Trophoblast cell (in vitro differentiated cells and primary cell): ENCODE data around the gene MPP1.

Source experiments
- DNase-seq, 2 donors: peaks; one replicate each; pipeline ENCODE4 v3.0.0-alpha.2; 2016
- H2AFZ ChIP-seq: 2 replicates; pipeline ENCODE4 v1.6.1; 2013; ENCODE audit warnings: low read length, moderate library complexity, mild to moderate bottlenecking; ENCODE audit not compliant: insufficient read depth, poor library complexity
- H2AK5ac ChIP-seq: 2 replicates; pipeline ENCODE4 v1.6.1; 2013; ENCODE audit warnings: mild to moderate bottlenecking, low read length
- H2BK120ac ChIP-seq: 2 replicates; pipeline ENCODE4 v1.6.1; 2013; ENCODE audit warnings: low read length, mild to moderate bottlenecking, moderate library complexity; ENCODE audit not compliant: insufficient read depth, poor library complexity
- H2BK12ac ChIP-seq: 2 replicates; pipeline ENCODE4 v1.6.1; 2013; ENCODE audit warnings: mild to moderate bottlenecking, low read length, moderate library complexity
- H2BK5ac ChIP-seq: 2 replicates; pipeline ENCODE4 v1.6.1; 2013; ENCODE audit warnings: low read length, low read depth, moderate library complexity, mild to moderate bottlenecking; ENCODE audit not compliant: poor library complexity
- H3K14ac ChIP-seq: 2 replicates; pipeline ENCODE4 v1.6.1; 2013; ENCODE audit warnings: mild to moderate bottlenecking, low read length
- H3K18ac ChIP-seq: 2 replicates; pipeline ENCODE4 v1.6.1; 2013; ENCODE audit warnings: mild to moderate bottlenecking, low read length
- H3K23ac ChIP-seq: 2 replicates; pipeline ENCODE4 v1.6.1; 2013; ENCODE audit warnings: low read length
- H3K27ac ChIP-seq: 2 replicates; pipeline ENCODE4 v1.5.1; 2013; ENCODE audit warnings: low read depth, mild to moderate bottlenecking, inconsistent platforms, low read length, moderate library complexity
- H3K27me3 ChIP-seq: 2 replicates; pipeline ENCODE4 v1.6.1; 2013; ENCODE audit warnings: inconsistent platforms, mild to moderate bottlenecking, low read length, moderate library complexity; ENCODE audit not compliant: insufficient read depth
- H3K36me3 ChIP-seq, 2 experiments: 1 replicate in 1 of 2; 2 replicates in 1 of 2; pipeline ENCODE4 v1.6.1; 2013; ENCODE audit warnings: low read length in 2 of 2, mild to moderate bottlenecking in 2 of 2, moderate library complexity in 1 of 2; ENCODE audit not compliant: insufficient read depth in 2 of 2, control insufficient read depth in 1 of 2
- H3K4ac ChIP-seq: 2 replicates; pipeline ENCODE4 v1.6.1; 2013; ENCODE audit warnings: low read depth, mild to moderate bottlenecking, low read length, moderate library complexity
- H3K4me1 ChIP-seq, 2 experiments: 1 replicate in 1 of 2; 2 replicates in 1 of 2; pipeline ENCODE4 v1.6.1; 2013; ENCODE audit warnings: low read length in 2 of 2, mild to moderate bottlenecking in 2 of 2, moderate library complexity in 1 of 2; ENCODE audit not compliant: insufficient read depth in 2 of 2, control insufficient read depth in 1 of 2
- H3K4me2 ChIP-seq: 2 replicates; pipeline ENCODE4 v1.6.1; 2013; ENCODE audit warnings: inconsistent platforms, mild to moderate bottlenecking, low read length, moderate library complexity
- H3K4me3 ChIP-seq: 2 replicates; pipeline ENCODE4 v1.5.1; 2013; ENCODE audit warnings: mild to moderate bottlenecking, low read depth, low read length, inconsistent platforms
- H3K79me1 ChIP-seq: one replicate; pipeline ENCODE4 v1.6.1; 2013; ENCODE audit warnings: low read length
- H3K79me2 ChIP-seq: 2 replicates; pipeline ENCODE4 v1.6.1; 2013; ENCODE audit warnings: low read length, mild to moderate bottlenecking; ENCODE audit not compliant: control insufficient read depth, insufficient read depth, poor library complexity
- H3K9ac ChIP-seq: 2 replicates; pipeline ENCODE4 v1.6.1; 2013; ENCODE audit warnings: mild to moderate bottlenecking, low read length
- H3K9me3 ChIP-seq: 2 replicates; pipeline ENCODE4 v1.6.1; 2013; ENCODE audit warnings: low read depth, mild to moderate bottlenecking, control low read depth, inconsistent platforms, low read length; ENCODE audit not compliant: insufficient read depth
- H4K12ac ChIP-seq: 2 replicates; pipeline ENCODE4 v1.6.1; 2013; ENCODE audit warnings: low read depth, mild to moderate bottlenecking, low read length, moderate library complexity
- H4K8ac ChIP-seq: 2 replicates; pipeline ENCODE4 v1.6.1; 2013; ENCODE audit warnings: low read depth, mild to moderate bottlenecking, low read length, moderate library complexity
- H4K91ac ChIP-seq: one replicate; pipeline ENCODE4 v1.6.1; 2013; ENCODE audit warnings: low read depth, mild to moderate bottlenecking, low read length, moderate library complexity
- WGBS: extraction: QIAGEN DNeasy Blood & Tissue Kit; methylation state at CpG from one replicate; pipeline ENCODE4 v1.1.7; 2013; ENCODE audit warnings: missing lambda C conversion rate; ENCODE audit not compliant: insufficient read length, insufficient coverage; ENCODE audit errors: extremely low coverage; 5-methylcytosine and 5-hydroxymethylcytosine counted together

MPP1 gene

DNA sequence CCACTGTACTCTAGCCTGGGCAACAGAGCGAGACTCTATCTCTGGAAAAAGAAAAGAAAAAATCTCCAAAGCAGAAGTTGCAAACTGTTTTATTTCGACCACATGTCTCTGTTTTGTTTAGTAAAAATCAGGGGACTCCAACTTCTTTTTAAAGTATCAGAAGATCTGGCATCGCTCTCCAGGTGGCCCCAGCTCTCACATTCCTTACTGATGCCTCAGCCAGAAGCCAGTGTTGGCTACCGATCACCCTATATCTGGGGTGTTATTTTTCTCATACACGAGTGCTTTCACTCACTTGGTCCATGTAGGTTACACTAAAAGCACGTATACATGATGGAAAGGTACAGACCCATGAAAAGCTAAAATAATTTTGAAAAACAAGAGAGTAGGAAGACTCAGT, 8.3 kb downstream of the MPP1 start:
- H3K4me1 ChIP-seq = peaks cover 2 to 3% of the 10 kb centered on the region in 2 experiments
- H3K9me3 ChIP-seq = no peaks in the 10 kb centered on the region
- no peaks in the 10 kb centered on the region for H3K79me2 ChIP-seq
- H3K4me2 ChIP-seq = no peak overlapping the region
- H3K18ac ChIP-seq = no peak overlapping the region
- no peak overlapping the region for H3K23ac ChIP-seq
- H4K8ac ChIP-seq = no peak overlapping the region
- no peak for DNase-seq
- H3K36me3 ChIP-seq = no peaks in the 10 kb centered on the region
- H2BK120ac ChIP-seq = no peak overlapping the region
- H2AFZ ChIP-seq = no peak overlapping the region
- H2AK5ac ChIP-seq = no peak overlapping the region
- no peaks in the 10 kb centered on the region for H3K79me1 ChIP-seq
- H3K14ac ChIP-seq = no peak overlapping the region
- no peaks in the 10 kb centered on the region for H3K27me3 ChIP-seq
- no peak overlapping the region for H3K9ac ChIP-seq
- H3K4ac ChIP-seq = no peak overlapping the region
- H4K91ac ChIP-seq = no peak overlapping the region
- no peak overlapping the region for H4K12ac ChIP-seq
- no peak overlapping the region for H3K4me3 ChIP-seq
- H2BK5ac ChIP-seq = no peak overlapping the region
- WGBS = no CpG with 5 or more reads among the region's 6 CpGs
- no peak overlapping the region for H3K27ac ChIP-seq
- no peak overlapping the region for H2BK12ac ChIP-seq

- no peak overlapping the region for H2BK5ac ChIP-seq
- H2BK120ac ChIP-seq = no peak overlapping the region
- H3K4ac ChIP-seq = no peak overlapping the region
- no peaks in the 10 kb centered on the region for H3K27me3 ChIP-seq
- no peak overlapping the region for H3K14ac ChIP-seq
- H4K12ac ChIP-seq = no peak overlapping the region
- H3K79me1 ChIP-seq = no peaks in the 10 kb centered on the region
- no peaks in the 10 kb centered on the region for H3K9me3 ChIP-seq
- H3K27ac ChIP-seq = no peak overlapping the region
- H3K4me1 ChIP-seq = peaks cover 0 to 2% of the 10 kb centered on the region in 2 experiments
- no peak overlapping the region for H2AFZ ChIP-seq
- H3K9ac ChIP-seq = no peak overlapping the region
- DNase-seq = no peak
- no peak overlapping the region for H3K23ac ChIP-seq
- no peak overlapping the region for H4K91ac ChIP-seq
- WGBS = no CpG with 5 or more reads among the region's 2 CpGs
- no peak overlapping the region for H2BK12ac ChIP-seq
- H2AK5ac ChIP-seq = no peak overlapping the region
- H3K79me2 ChIP-seq = no peaks in the 10 kb centered on the region
- no peak overlapping the region for H3K4me2 ChIP-seq
- no peaks in the 10 kb centered on the region for H3K36me3 ChIP-seq
- no peak overlapping the region for H3K4me3 ChIP-seq
- no peak overlapping the region for H3K18ac ChIP-seq
- H4K8ac ChIP-seq = no peak overlapping the region
Observed at GRCh38 chrX:154795016-154795415, 10.3 kb downstream of the MPP1 start.

GRCh38 chrX:154793084-154793795, 12.0 kb downstream of the MPP1 start:
- Histone ChIP-seq H3K23ac (no peak overlapping the region), H4K12ac (no peak overlapping the region), H3K14ac (no peak overlapping the region), H2BK5ac (no peak overlapping the region), H3K4ac (no peak overlapping the region), H3K79me1 (no peaks in the 10 kb centered on the region), H2BK12ac (no peak overlapping the region), H2BK120ac (no peak overlapping the region), H2AK5ac (no peak overlapping the region), H3K79me2 (no peaks in the 10 kb centered on the region), H3K9me3 (no peaks in the 10 kb centered on the region), H3K18ac (no peak overlapping the region), H3K9ac (no peak overlapping the region), H2AFZ (no peak overlapping the region), H3K27ac (no peak overlapping the region), H4K8ac (no peak overlapping the region), H3K4me3 (no peak overlapping the region), H3K4me1 (no peaks in the 10 kb centered on the region), H3K36me3 (no peaks in the 10 kb centered on the region), H3K27me3 (no peaks in the 10 kb centered on the region), H4K91ac (no peak overlapping the region), H3K4me2 (no peak overlapping the region)
- WGBS = no CpG with 5 or more reads among the region's 7 CpGs
- DNase-seq = no peak

GRCh38 chrX:154791939-154792338, 13.3 kb downstream of the MPP1 start:
- Histone ChIP-seq H2BK12ac (no peak overlapping the region), H3K79me1 (no peaks in the 10 kb centered on the region), H3K4me3 (no peak overlapping the region), H2BK120ac (no peak overlapping the region), H3K79me2 (no peaks in the 10 kb centered on the region), H4K91ac (no peak overlapping the region), H3K27me3 (no peaks in the 10 kb centered on the region), H3K36me3 (no peaks in the 10 kb centered on the region), H3K9ac (no peak overlapping the region), H2BK5ac (no peak overlapping the region), H3K18ac (no peak overlapping the region), H2AFZ (no peak overlapping the region), H3K9me3 (no peaks in the 10 kb centered on the region), H4K8ac (no peak overlapping the region), H3K27ac (no peak overlapping the region), H3K4ac (no peak overlapping the region), H3K14ac (no peak overlapping the region), H2AK5ac (no peak overlapping the region), H3K23ac (no peak overlapping the region), H3K4me1 (no peaks in the 10 kb centered on the region), H4K12ac (no peak overlapping the region), H3K4me2 (no peak overlapping the region)
- no CpG with 5 or more reads among the region's 8 CpGs for WGBS
- no peak for DNase-seq
